ENCODE results near the gene ZFAND3. TPM values are rescaled to one million over a fixed set of nuclear protein-coding genes. Genes with fewer than 3 reads are reported as not detected.

ZFAND3 gene
- polyA plus RNA-seq, 3 donors = 11.5 to 21.1 (median 11.7) TPM

DNA sequence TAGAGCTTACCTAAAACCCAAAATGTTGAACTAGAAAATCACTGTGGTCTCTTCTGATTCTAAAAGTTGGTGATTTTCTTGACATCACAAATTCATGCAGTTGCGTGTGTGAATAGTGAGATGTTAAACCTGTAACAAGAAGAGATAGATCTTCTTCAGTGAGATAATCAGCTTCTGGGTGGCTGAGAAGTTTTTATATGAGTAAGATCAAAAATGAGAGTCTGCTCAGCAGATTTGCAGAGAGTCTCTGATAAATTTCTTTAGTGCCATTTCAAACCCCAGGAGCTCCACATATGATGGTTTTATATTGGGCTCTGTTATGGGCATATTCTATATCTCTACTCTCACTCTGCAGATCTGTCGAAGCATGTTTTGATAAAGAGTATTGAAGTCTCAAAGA, 185.4 kb downstream of the ZFAND3 start:
- Histone ChIP-seq H3K9ac (ENCODE audit: insufficient read depth, low read length, poor library complexity, severe bottlenecking) (no peak overlapping the region), H3K36me3 (replicated peaks in 1 of 2; ENCODE audit: control insufficient read depth in 1 of 2, insufficient read depth in 2 of 2, low read length in 2 of 2) (no peaks in the 10 kb centered on the region), H3K27me3 (ENCODE audit: control insufficient read depth in 2 of 2, insufficient read depth in 2 of 2, low read length in 2 of 2) (no peaks in the 10 kb centered on the region), H3K79me2 (ENCODE audit: insufficient read depth, low read length) (peaks cover 73% of the 10 kb centered on the region), H3K9me3 (replicated peaks in 1 of 2; ENCODE audit: control insufficient read depth in 1 of 2, insufficient read depth in 1 of 2, low read length in 2 of 2) (no peaks in the 10 kb centered on the region), H4K20me1 (ENCODE audit: insufficient read depth, low read length) (peaks cover 100% of the 10 kb centered on the region), H3K27ac (ENCODE audit: low read depth in 1 of 2, low read length in 2 of 2) (no peak overlapping the region), H3K4me2 (replicated peaks; ENCODE audit: extremely low read depth, low read length, poor library complexity, severe bottlenecking) (no peak overlapping the region), H3K4me1 (ENCODE audit: control insufficient read depth in 1 of 2, insufficient read depth in 2 of 2, low read length in 2 of 2) (no peaks in the 10 kb centered on the region), H3K4me3 (replicated peaks in 1 of 3; ENCODE audit: low read depth in 2 of 3, low read length in 3 of 3) (no peak overlapping the region), H2AFZ (ENCODE audit: insufficient read depth, low read depth, low read length, poor library complexity, severe bottlenecking) (no peak overlapping the region)
- Mint-ChIP-seq H3K4me3 (no peak overlapping the region), H3K4me1 (no peaks in the 10 kb centered on the region), H3K9me3 (peaks cover 0 to 2% (median under 1%) of the 10 kb centered on the region in 7 donors), H3K36me3 (peaks cover 2 to 7% of the 10 kb centered on the region in 2 donors), H3K27ac (no peak overlapping the region), H3K27me3 (ENCODE audit: low read depth in 3 of 3) (no peaks in the 10 kb centered on the region)
- no peak for DNase-seq
- TF ChIP-seq, protein P1, sequence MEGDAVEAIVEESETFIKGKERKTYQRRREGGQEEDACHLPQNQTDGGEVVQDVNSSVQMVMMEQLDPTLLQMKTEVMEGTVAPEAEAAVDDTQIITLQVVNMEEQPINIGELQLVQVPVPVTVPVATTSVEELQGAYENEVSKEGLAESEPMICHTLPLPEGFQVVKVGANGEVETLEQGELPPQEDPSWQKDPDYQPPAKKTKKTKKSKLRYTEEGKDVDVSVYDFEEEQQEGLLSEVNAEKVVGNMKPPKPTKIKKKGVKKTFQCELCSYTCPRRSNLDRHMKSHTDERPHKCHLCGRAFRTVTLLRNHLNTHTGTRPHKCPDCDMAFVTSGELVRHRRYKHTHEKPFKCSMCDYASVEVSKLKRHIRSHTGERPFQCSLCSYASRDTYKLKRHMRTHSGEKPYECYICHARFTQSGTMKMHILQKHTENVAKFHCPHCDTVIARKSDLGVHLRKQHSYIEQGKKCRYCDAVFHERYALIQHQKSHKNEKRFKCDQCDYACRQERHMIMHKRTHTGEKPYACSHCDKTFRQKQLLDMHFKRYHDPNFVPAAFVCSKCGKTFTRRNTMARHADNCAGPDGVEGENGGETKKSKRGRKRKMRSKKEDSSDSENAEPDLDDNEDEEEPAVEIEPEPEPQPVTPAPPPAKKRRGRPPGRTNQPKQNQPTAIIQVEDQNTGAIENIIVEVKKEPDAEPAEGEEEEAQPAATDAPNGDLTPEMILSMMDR (IDR thresholded peaks at IDR 0.05) = no peak
- WGBS (ENCODE audit: insufficient coverage) = 100% methylated on average over 1 of the region's 2 CpGs
- intact Hi-C loops (cut with micrococcal nuclease) = no loop called here

DNA sequence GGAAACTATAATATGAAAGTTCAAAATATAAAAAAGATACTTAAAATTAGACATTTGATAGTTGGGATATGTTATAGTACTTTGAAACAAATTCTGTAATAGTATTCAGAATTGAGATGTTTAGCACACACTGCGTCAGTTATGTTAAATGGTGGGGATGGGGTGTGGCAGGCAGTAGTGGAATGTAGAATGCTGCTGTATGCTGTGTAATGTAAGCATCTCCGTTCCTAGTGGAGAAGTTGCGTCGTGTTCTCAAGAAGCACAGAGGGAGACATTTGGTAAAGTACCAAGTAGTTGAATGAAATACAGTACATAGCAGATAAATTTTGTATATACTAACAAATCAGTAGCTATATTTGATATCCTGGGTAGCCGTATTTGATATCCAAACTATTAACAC, 192.4 kb downstream of the ZFAND3 start:
- Histone ChIP-seq H3K79me2 (ENCODE audit: insufficient read depth, low read length) (peaks cover 57% of the 10 kb centered on the region), H2AFZ (ENCODE audit: insufficient read depth, low read depth, low read length, poor library complexity, severe bottlenecking) (no peak overlapping the region), H4K20me1 (ENCODE audit: insufficient read depth, low read length) (peaks cover 99% of the 10 kb centered on the region), H3K36me3 (replicated peaks in 1 of 2; ENCODE audit: control insufficient read depth in 1 of 2, insufficient read depth in 2 of 2, low read length in 2 of 2) (no peaks in the 10 kb centered on the region), H3K27ac (ENCODE audit: low read depth in 1 of 2, low read length in 2 of 2) (no peak overlapping the region), H3K27me3 (ENCODE audit: control insufficient read depth in 2 of 2, insufficient read depth in 2 of 2, low read length in 2 of 2) (no peaks in the 10 kb centered on the region), H3K4me1 (ENCODE audit: control insufficient read depth in 1 of 2, insufficient read depth in 2 of 2, low read length in 2 of 2) (peaks cover 1 to 7% of the 10 kb centered on the region in 2 donors), H3K9me3 (replicated peaks in 1 of 2; ENCODE audit: control insufficient read depth in 1 of 2, insufficient read depth in 1 of 2, low read length in 2 of 2) (no peaks in the 10 kb centered on the region), H3K9ac (ENCODE audit: insufficient read depth, low read length, poor library complexity, severe bottlenecking) (no peak overlapping the region), H3K4me3 (replicated peaks in 1 of 3; ENCODE audit: low read depth in 2 of 3, low read length in 3 of 3) (no peak overlapping the region), H3K4me2 (replicated peaks; ENCODE audit: extremely low read depth, low read length, poor library complexity, severe bottlenecking) (no peak overlapping the region)
- 100% methylated on average over 1 of the region's 5 CpGs for WGBS (ENCODE audit: insufficient coverage)
- H3K4me3 Mint-ChIP-seq = no peak overlapping the region
- peaks cover 4 to 7% of the 10 kb centered on the region in 2 donors for H3K36me3 Mint-ChIP-seq
- no peaks in the 10 kb centered on the region for H3K27me3 Mint-ChIP-seq (ENCODE audit: low read depth in 3 of 3)
- DNase-seq = no peak
- H3K9me3 Mint-ChIP-seq = peaks cover 3 to 12% (median 5%) of the 10 kb centered on the region in 7 donors
- H3K4me1 Mint-ChIP-seq = peaks cover 3% of the 10 kb centered on the region
- TF ChIP-seq, protein P1 (IDR thresholded peaks at IDR 0.05) = no peak
- H3K27ac Mint-ChIP-seq = no peak overlapping the region
- intact Hi-C loops (cut with micrococcal nuclease) = no loop called here

Data from CD14-positive monocyte (primary cell).